Liver (tissue), 9 donors: Measurements from ENCODE around the gene RNF19B. TPM values are rescaled to one million over a fixed set of nuclear protein-coding genes. Genes with fewer than 3 reads are reported as not detected.

Experiments
- DNase-seq: peaks from one replicate; pipeline ENCODE4 v3.0.0-alpha.2; 2017; ENCODE audit warnings: low spot score
- H3K27ac ChIP-seq, 2 donors: one replicate each; pipeline ENCODE4 v1.7.0; 2013; ENCODE audit warnings: inconsistent platforms in 2 of 2, low read length in 2 of 2, control low read depth in 1 of 2, low read depth in 1 of 2, mild to moderate bottlenecking in 1 of 2
- H3K27me3 ChIP-seq, 4 donors: one replicate each; pipeline versions ENCODE4 v1.6.1 to v1.7.0; 2013; ENCODE audit warnings: low read length in 3 of 4, inconsistent platforms in 1 of 4, mild to moderate bottlenecking in 1 of 4, moderate library complexity in 1 of 4; ENCODE audit not compliant: control insufficient read depth in 4 of 4, insufficient read depth in 4 of 4
- H3K36me3 ChIP-seq, 4 donors: one replicate each; pipeline versions ENCODE4 v1.6.1 to v1.7.0; 2013; ENCODE audit warnings: low read length in 3 of 4, mild to moderate bottlenecking in 3 of 4, low read depth in 1 of 4, moderate library complexity in 1 of 4; ENCODE audit not compliant: control insufficient read depth in 4 of 4, insufficient read depth in 3 of 4
- H3K4me1 ChIP-seq, 4 donors: one replicate each; pipeline versions ENCODE4 v1.6.1 to v1.7.0; 2013; ENCODE audit warnings: low read length in 3 of 4, mild to moderate bottlenecking in 3 of 4, moderate library complexity in 1 of 4; ENCODE audit not compliant: control insufficient read depth in 4 of 4, insufficient read depth in 4 of 4
- H3K4me3 ChIP-seq, 3 donors: one replicate each; pipeline versions ENCODE4 v1.6.1 to v1.7.0; 2013; ENCODE audit warnings: low read length in 3 of 3, control low read depth in 1 of 3, low read depth in 1 of 3, mild to moderate bottlenecking in 1 of 3
- H3K9ac ChIP-seq, 2 donors: one replicate each; pipeline ENCODE4 v1.7.0; 2013; ENCODE audit warnings: low read length in 2 of 2, mild to moderate bottlenecking in 2 of 2, moderate library complexity in 2 of 2, control low read depth in 1 of 2, low read depth in 1 of 2
- H3K9me3 ChIP-seq, 4 donors: one replicate each; pipeline versions ENCODE4 v1.6.1 to v1.7.0; 2013; ENCODE audit warnings: low read length in 3 of 4; ENCODE audit not compliant: control insufficient read depth in 4 of 4
- EGR1 ChIP-seq, 2 donors: IDR thresholded peaks; 2 replicates each; pipeline ENCODE4 v1.6.1; 2016 to 2018; ENCODE audit warnings: antibody characterized with exemption in 2 of 2, low read depth in 2 of 2
- GABPA ChIP-seq, 2 donors: IDR thresholded peaks in 1 of 2; conservative IDR thresholded peaks in 1 of 2; 2 replicates each; pipeline ENCODE4 v1.6.1; 2016; ENCODE audit warnings: antibody characterized with exemption in 2 of 2, mild to moderate bottlenecking in 1 of 2, moderate library complexity in 1 of 2
- HNF4G ChIP-seq: IDR thresholded peaks from 2 replicates; pipeline ENCODE4 v1.6.1; 2016; ENCODE audit warnings: antibody characterized with exemption
- JUND ChIP-seq, 2 donors: IDR thresholded peaks; 2 replicates each; pipeline ENCODE4 v1.6.1; 2016; ENCODE audit warnings: antibody characterized with exemption in 2 of 2
- TAF1 ChIP-seq: conservative IDR thresholded peaks from 2 replicates; pipeline ENCODE4 v1.6.1; 2016; ENCODE audit warnings: antibody characterized with exemption, mild to moderate bottlenecking
- YY1 ChIP-seq: IDR thresholded peaks from 2 replicates; pipeline ENCODE4 v1.6.1; 2016; ENCODE audit warnings: antibody characterized with exemption, mild to moderate bottlenecking
- WGBS: extraction: QIAGEN DNeasy Blood & Tissue Kit; methylation state at CpG from one replicate; pipeline ENCODE4 v1.1.7; 2013; 5-methylcytosine and 5-hydroxymethylcytosine counted together
- polyA plus RNA-seq, 2 donors: library from polyadenylated mRNA; stranded (reverse) in 1 of 2; unstranded in 1 of 2; fragments of 200-250 nt in 1 of 2; fragments of >200 nt in 1 of 2; fragmentation: Nextera tagmentation in 1 of 2; extraction: Ambion mirVana in 1 of 2; gene quantifications; one replicate each; pipeline versions ENCODE4 v1.2.1 to v1.2.3, GENCODE V29; 2013 to 2015
- total RNA-seq, 2 donors: library from RNA; depleted of rRNA; stranded (reverse); fragments of >200 nt; gene quantifications; one replicate each; pipeline ENCODE4 v1.2.3, GENCODE V29; 2014
- TF ChIP-seq, protein P1 (sequence below): IDR thresholded peaks from 2 replicates; pipeline ENCODE4 v1.6.1; 2016; ENCODE audit warnings: antibody characterized with exemption, mild to moderate bottlenecking
- TF ChIP-seq, protein P2 (sequence below): IDR thresholded peaks from 2 replicates; pipeline ENCODE4 v1.6.1; 2016; ENCODE audit warnings: antibody characterized with exemption
- TF ChIP-seq, protein P3 (sequence below): fragments of 150-350 bp; IDR thresholded peaks from 2 replicates; pipeline ENCODE4 v1.5.1; 2017; ENCODE audit warnings: improper control_type of control experiment, low read depth, low read length; ENCODE audit not compliant: missing input control
- TF ChIP-seq, protein P4 (sequence below): IDR thresholded peaks from 2 replicates; pipeline ENCODE4 v1.6.1; 2016; ENCODE audit warnings: antibody characterized with exemption
- TF ChIP-seq, protein P5 (sequence below): IDR thresholded peaks from 2 replicates; pipeline ENCODE4 v1.6.1; 2016; ENCODE audit warnings: antibody characterized with exemption
- donor health status: healthy.
- donor health status: healthy.
- donor health status: healthy.
- donor health status: healthy.
- donor health status: healthy.

RNF19B gene
- total and polyA plus RNA-seq, 4 donors = 2.2 to 8.3 (median 5.0) TPM

DNA sequence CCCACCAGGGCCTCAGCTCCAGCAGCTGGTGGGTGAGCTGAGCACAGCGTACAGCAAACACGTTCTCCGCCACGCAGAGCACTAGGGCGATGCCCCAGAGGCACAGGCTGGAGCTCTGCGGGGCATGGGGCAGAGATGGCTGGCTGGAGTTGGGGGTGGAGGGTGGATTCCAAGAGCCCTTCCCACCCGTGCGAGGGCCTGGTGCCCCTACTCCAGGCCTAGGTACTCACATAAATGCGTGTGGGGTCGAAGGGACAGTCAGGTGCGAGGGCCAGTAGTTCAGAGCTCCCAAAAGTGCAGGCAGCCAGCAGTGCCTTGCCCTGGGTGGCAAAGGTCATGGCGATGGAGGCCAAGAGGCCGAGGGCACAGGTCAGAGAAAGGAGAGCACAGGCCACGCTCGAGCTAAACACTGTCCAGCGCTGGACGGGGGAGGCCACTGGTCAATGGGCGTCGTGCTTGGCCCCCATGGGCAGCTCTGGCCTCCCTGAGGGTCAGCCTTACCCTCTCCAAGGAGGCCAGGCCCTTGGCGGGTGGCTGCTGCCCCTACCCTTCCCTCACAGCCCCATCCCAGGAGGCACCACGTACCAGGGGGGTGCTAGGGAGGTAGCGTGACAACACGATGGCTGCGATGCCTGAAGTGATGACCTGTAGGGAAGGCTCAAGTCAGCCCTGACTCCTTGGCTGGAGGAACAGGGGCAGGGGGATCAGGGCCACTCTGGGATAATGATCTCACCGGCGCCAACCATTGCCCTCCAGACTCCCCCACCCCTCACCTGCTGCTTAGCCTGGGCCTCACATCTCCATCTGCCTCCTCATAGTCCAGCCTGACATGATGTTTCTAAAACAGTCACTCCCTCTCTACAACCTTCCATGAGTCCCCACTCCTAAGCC, 69.0 kb downstream of the RNF19B start (continued):
- TF ChIP-seq, protein P1, sequence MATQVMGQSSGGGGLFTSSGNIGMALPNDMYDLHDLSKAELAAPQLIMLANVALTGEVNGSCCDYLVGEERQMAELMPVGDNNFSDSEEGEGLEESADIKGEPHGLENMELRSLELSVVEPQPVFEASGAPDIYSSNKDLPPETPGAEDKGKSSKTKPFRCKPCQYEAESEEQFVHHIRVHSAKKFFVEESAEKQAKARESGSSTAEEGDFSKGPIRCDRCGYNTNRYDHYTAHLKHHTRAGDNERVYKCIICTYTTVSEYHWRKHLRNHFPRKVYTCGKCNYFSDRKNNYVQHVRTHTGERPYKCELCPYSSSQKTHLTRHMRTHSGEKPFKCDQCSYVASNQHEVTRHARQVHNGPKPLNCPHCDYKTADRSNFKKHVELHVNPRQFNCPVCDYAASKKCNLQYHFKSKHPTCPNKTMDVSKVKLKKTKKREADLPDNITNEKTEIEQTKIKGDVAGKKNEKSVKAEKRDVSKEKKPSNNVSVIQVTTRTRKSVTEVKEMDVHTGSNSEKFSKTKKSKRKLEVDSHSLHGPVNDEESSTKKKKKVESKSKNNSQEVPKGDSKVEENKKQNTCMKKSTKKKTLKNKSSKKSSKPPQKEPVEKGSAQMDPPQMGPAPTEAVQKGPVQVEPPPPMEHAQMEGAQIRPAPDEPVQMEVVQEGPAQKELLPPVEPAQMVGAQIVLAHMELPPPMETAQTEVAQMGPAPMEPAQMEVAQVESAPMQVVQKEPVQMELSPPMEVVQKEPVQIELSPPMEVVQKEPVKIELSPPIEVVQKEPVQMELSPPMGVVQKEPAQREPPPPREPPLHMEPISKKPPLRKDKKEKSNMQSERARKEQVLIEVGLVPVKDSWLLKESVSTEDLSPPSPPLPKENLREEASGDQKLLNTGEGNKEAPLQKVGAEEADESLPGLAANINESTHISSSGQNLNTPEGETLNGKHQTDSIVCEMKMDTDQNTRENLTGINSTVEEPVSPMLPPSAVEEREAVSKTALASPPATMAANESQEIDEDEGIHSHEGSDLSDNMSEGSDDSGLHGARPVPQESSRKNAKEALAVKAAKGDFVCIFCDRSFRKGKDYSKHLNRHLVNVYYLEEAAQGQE = no peak
- TF ChIP-seq TAF1 = no peak
- TF ChIP-seq, protein P2, sequence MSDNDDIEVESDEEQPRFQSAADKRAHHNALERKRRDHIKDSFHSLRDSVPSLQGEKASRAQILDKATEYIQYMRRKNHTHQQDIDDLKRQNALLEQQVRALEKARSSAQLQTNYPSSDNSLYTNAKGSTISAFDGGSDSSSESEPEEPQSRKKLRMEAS = no peak
- TF ChIP-seq, protein P3, sequence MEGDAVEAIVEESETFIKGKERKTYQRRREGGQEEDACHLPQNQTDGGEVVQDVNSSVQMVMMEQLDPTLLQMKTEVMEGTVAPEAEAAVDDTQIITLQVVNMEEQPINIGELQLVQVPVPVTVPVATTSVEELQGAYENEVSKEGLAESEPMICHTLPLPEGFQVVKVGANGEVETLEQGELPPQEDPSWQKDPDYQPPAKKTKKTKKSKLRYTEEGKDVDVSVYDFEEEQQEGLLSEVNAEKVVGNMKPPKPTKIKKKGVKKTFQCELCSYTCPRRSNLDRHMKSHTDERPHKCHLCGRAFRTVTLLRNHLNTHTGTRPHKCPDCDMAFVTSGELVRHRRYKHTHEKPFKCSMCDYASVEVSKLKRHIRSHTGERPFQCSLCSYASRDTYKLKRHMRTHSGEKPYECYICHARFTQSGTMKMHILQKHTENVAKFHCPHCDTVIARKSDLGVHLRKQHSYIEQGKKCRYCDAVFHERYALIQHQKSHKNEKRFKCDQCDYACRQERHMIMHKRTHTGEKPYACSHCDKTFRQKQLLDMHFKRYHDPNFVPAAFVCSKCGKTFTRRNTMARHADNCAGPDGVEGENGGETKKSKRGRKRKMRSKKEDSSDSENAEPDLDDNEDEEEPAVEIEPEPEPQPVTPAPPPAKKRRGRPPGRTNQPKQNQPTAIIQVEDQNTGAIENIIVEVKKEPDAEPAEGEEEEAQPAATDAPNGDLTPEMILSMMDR = no peak
- TF ChIP-seq YY1 = no peak

DNA sequence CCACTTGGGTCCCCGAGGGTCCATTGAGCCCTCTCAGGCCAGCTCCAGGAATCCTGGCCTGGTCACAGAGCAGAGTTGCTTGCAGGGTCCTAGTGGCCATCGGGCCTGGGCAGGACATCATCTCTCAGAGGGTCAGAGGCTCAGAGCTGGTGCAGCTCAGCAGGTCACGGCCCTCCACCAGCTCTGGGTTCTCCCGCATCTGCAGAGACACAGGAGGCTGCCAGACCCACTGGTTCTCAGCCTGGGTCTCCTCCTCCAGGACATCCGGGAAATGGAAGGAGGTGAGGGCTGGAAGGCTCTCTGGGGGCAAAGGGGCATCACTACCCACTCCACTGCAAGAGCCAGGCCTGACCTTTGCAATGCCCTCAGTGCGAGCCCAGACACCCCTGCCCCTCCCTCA, 69.9 kb downstream of the RNF19B start:
- Histone ChIP-seq H3K36me3 (no peaks in the 10 kb centered on the region), H3K4me3 (no peak overlapping the region), H3K9ac (no peak overlapping the region), H3K9me3 (no peaks in the 10 kb centered on the region), H3K4me1 (peaks cover 0 to 11% (median 5%) of the 10 kb centered on the region in 4 donors), H3K27me3 (no peaks in the 10 kb centered on the region), H3K27ac (no peak overlapping the region)
- WGBS = 91% methylated on average over 6 of the region's 6 CpGs
- TF ChIP-seq HNF4G (no peak), TAF1 (no peak), YY1 (no peak), EGR1 (IDR thresholded peaks at IDR 0.05; ENCODE audit: low read depth in 2 of 2) (no peak), JUND (IDR thresholded peaks at IDR 0.05) (no peak), GABPA (IDR thresholded peaks at IDR 0.05 in 1 of 2, conservative IDR thresholded peaks at IDR 0.05 in 1 of 2) (no peak)
- TF ChIP-seq, protein P4, sequence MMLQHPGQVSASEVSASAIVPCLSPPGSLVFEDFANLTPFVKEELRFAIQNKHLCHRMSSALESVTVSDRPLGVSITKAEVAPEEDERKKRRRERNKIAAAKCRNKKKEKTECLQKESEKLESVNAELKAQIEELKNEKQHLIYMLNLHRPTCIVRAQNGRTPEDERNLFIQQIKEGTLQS = no peak
- TF ChIP-seq, protein P3 = no peak
- TF ChIP-seq, protein P5, sequence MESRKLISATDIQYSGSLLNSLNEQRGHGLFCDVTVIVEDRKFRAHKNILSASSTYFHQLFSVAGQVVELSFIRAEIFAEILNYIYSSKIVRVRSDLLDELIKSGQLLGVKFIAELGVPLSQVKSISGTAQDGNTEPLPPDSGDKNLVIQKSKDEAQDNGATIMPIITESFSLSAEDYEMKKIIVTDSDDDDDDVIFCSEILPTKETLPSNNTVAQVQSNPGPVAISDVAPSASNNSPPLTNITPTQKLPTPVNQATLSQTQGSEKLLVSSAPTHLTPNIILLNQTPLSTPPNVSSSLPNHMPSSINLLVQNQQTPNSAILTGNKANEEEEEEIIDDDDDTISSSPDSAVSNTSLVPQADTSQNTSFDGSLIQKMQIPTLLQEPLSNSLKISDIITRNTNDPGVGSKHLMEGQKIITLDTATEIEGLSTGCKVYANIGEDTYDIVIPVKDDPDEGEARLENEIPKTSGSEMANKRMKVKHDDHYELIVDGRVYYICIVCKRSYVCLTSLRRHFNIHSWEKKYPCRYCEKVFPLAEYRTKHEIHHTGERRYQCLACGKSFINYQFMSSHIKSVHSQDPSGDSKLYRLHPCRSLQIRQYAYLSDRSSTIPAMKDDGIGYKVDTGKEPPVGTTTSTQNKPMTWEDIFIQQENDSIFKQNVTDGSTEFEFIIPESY = no peak
- no peak for DNase-seq
